Measurements from ENCODE around the gene SPRR2F. TPM values are rescaled to one million over a fixed set of nuclear protein-coding genes. Genes with fewer than 3 reads are reported as not detected.
"Not testable (repeated sequence)": the region's sequence is repeated elsewhere in the genome, so short reads cannot be mapped to it uniquely, and the experiment has no call there.

SPRR2F gene
- total RNA-seq, 3 donors from 2014 or later (not counting 1 experiment from before 2014, with no cell fraction given) = not detected

- Histone ChIP-seq H3K9me3 (ENCODE audit: control insufficient read depth, insufficient read depth, low read length) (no peaks in the 10 kb centered on the region), H3K4me1 (ENCODE audit: control insufficient read depth, insufficient read depth, low read length) (no peaks in the 10 kb centered on the region), H3K36me3 (ENCODE audit: control insufficient read depth, insufficient read depth, low read length) (no peaks in the 10 kb centered on the region), H3K27me3 (ENCODE audit: control insufficient read depth, insufficient read depth, low read length) (no peaks in the 10 kb centered on the region), H3K27ac (ENCODE audit: low read length) (no peak overlapping the region), H3K4me3 (ENCODE audit: low read length) (no peak overlapping the region)
- no peak for ATAC-seq
- H3K27me3 Mint-ChIP-seq (ENCODE audit: low read depth in 2 of 2) = peaks cover 24 to 29% of the 10 kb centered on the region in 2 donors
- DNase-seq = no peak
- no peak overlapping the region for H3K4me3 Mint-ChIP-seq
- TF ChIP-seq CTCF (IDR thresholded peaks at IDR 0.05) = no peak
- no peaks in the 10 kb centered on the region for H3K36me3 Mint-ChIP-seq
- intact Hi-C loops (cut with micrococcal nuclease) = no loop called here
- peaks cover 0 to 3% of the 10 kb centered on the region in 2 donors for H3K9me3 Mint-ChIP-seq
- no peaks in the 10 kb centered on the region for H3K4me1 Mint-ChIP-seq
- no peak overlapping the region for H3K27ac Mint-ChIP-seq
These were observed 7.6 kb upstream of the SPRR2F start for GRCh38 chr1:153120945-153121344.

- H3K27ac Mint-ChIP-seq = no peak overlapping the region
- 76% methylated on average over 2 of the region's 3 CpGs for WGBS (ENCODE audit: insufficient coverage)
These were observed 6.2 kb upstream of the SPRR2F start for GRCh38 chr1:153119491-153119971.

GRCh38 chr1:153115264-153115663 lies 1.9 kb upstream of the SPRR2F start:
- ATAC-seq; H3K27me3 ChIP-seq (ENCODE audit: control insufficient read depth, insufficient read depth, low read length); H3K9me3 ChIP-seq (ENCODE audit: control insufficient read depth, insufficient read depth, low read length); H3K4me3 Mint-ChIP-seq; H3K36me3 Mint-ChIP-seq; H3K27ac ChIP-seq (ENCODE audit: low read length); intact Hi-C loops (cut with micrococcal nuclease); H3K4me1 ChIP-seq (ENCODE audit: control insufficient read depth, insufficient read depth, low read length); H3K4me3 ChIP-seq (ENCODE audit: low read length); H3K9me3 Mint-ChIP-seq; H3K4me1 Mint-ChIP-seq; H3K27ac Mint-ChIP-seq; DNase-seq; H3K36me3 ChIP-seq (ENCODE audit: control insufficient read depth, insufficient read depth, low read length): not testable (repeated sequence)
- H3K27me3 Mint-ChIP-seq (ENCODE audit: low read depth in 2 of 2) = peaks cover 13 to 26% of the 10 kb centered on the region in 2 donors

More at GRCh38 chr1:153119491-153119971, 6.2 kb upstream of the SPRR2F start:
- H3K36me3 Mint-ChIP-seq = no peaks in the 10 kb centered on the region
- no peak overlapping the region for H3K4me3 Mint-ChIP-seq
- Histone ChIP-seq H3K4me3 (ENCODE audit: low read length) (no peak overlapping the region), H3K9me3 (ENCODE audit: control insufficient read depth, insufficient read depth, low read length) (no peaks in the 10 kb centered on the region), H3K27ac (ENCODE audit: low read length) (no peak overlapping the region), H3K4me1 (ENCODE audit: control insufficient read depth, insufficient read depth, low read length) (no peaks in the 10 kb centered on the region), H3K27me3 (ENCODE audit: control insufficient read depth, insufficient read depth, low read length) (no peaks in the 10 kb centered on the region), H3K36me3 (ENCODE audit: control insufficient read depth, insufficient read depth, low read length) (no peaks in the 10 kb centered on the region)
- intact Hi-C loops (cut with micrococcal nuclease) = no loop called here
- DNase-seq (no peak), ATAC-seq (no peak)
- peaks cover 24 to 29% of the 10 kb centered on the region in 2 donors for H3K27me3 Mint-ChIP-seq (ENCODE audit: low read depth in 2 of 2)
- no peak for TF ChIP-seq CTCF (IDR thresholded peaks at IDR 0.05)
- no peaks in the 10 kb centered on the region for H3K4me1 Mint-ChIP-seq
- no peaks in the 10 kb centered on the region for H3K9me3 Mint-ChIP-seq

GRCh38 chr1:153112454-153112853 lies 862 bp downstream of the SPRR2F start:
- H3K4me1 ChIP-seq (ENCODE audit: control insufficient read depth, insufficient read depth, low read length); ATAC-seq; H3K27ac ChIP-seq (ENCODE audit: low read length); H3K4me3 ChIP-seq (ENCODE audit: low read length); H3K4me3 Mint-ChIP-seq; H3K36me3 ChIP-seq (ENCODE audit: control insufficient read depth, insufficient read depth, low read length); H3K9me3 ChIP-seq (ENCODE audit: control insufficient read depth, insufficient read depth, low read length); H3K36me3 Mint-ChIP-seq; H3K27ac Mint-ChIP-seq; intact Hi-C loops (cut with micrococcal nuclease); DNase-seq; H3K27me3 ChIP-seq (ENCODE audit: control insufficient read depth, insufficient read depth, low read length); H3K9me3 Mint-ChIP-seq; H3K4me1 Mint-ChIP-seq: not testable (repeated sequence)
- peaks cover 8 to 16% of the 10 kb centered on the region in 2 donors for H3K27me3 Mint-ChIP-seq (ENCODE audit: low read depth in 2 of 2)
- WGBS (ENCODE audit: insufficient coverage) = 78% methylated on average over 5 of the region's 5 CpGs

Data from natural killer cell (primary cell).